ENCODE results near the gene C2orf42.
"Not testable (repeated sequence)": the region's sequence is repeated elsewhere in the genome, so short reads cannot be mapped to it uniquely, and the experiment has no call there.

Gene C2orf42

GRCh38 chr2:70131344-70132143 is 59.3 kb downstream of the C2orf42 start:
- not testable (repeated sequence) for DNase-seq (ENCODE audit: low spot score)

GRCh38 chr2:70128005-70128404 is 62.8 kb downstream of the C2orf42 start:
- no peak for DNase-seq (ENCODE audit: low spot score)

GRCh38 chr2:70126413-70126812 is 64.4 kb downstream of the C2orf42 start:
- no peak for DNase-seq (ENCODE audit: low spot score)

- no peak for DNase-seq (ENCODE audit: low spot score)
Measured at GRCh38 chr2:70125498-70125898, 65.3 kb downstream of the C2orf42 start.

- DNase-seq (ENCODE audit: low spot score) = peak; percentile 80
Measured at GRCh38 chr2:70124983-70125480, 65.8 kb downstream of the C2orf42 start.

GRCh38 chr2:70123829-70124116 is 67.0 kb downstream of the C2orf42 start:
- no peak for DNase-seq (ENCODE audit: low spot score)

GRCh38 chr2:70123051-70123828 is 67.6 kb downstream of the C2orf42 start:
- DNase-seq (ENCODE audit: low spot score) = no peak

- DNase-seq (ENCODE audit: low spot score) = no peak
Measured at GRCh38 chr2:70122470-70122869, 68.3 kb downstream of the C2orf42 start.

- DNase-seq (ENCODE audit: low spot score) = no peak
Measured at GRCh38 chr2:70121627-70122372, 69.0 kb downstream of the C2orf42 start.

GRCh38 chr2:70118798-70119454 is 71.9 kb downstream of the C2orf42 start:
- DNase-seq (ENCODE audit: low spot score) = peak; percentile 89

- DNase-seq (ENCODE audit: low spot score) = no peak
Measured at GRCh38 chr2:70116936-70117552, 73.8 kb downstream of the C2orf42 start.

- DNase-seq (ENCODE audit: low spot score) = no peak
Measured at GRCh38 chr2:70115646-70116442, 75.0 kb downstream of the C2orf42 start.

- no peak for DNase-seq (ENCODE audit: low spot score)
Measured at GRCh38 chr2:70113359-70114070, 77.3 kb downstream of the C2orf42 start.

- DNase-seq (ENCODE audit: low spot score) = no peak
Measured at GRCh38 chr2:70111752-70112591, 78.8 kb downstream of the C2orf42 start.

- DNase-seq (ENCODE audit: low spot score) = not testable (repeated sequence)
Measured at GRCh38 chr2:70110397-70110796, 80.4 kb downstream of the C2orf42 start.

GRCh38 chr2:70106138-70106537 is 84.7 kb downstream of the C2orf42 start:
- not testable (repeated sequence) for DNase-seq (ENCODE audit: low spot score)

GRCh38 chr2:70104231-70105111 is 86.3 kb downstream of the C2orf42 start:
- DNase-seq (ENCODE audit: low spot score) = peak; percentile 70

GRCh38 chr2:70103531-70104061 is 87.2 kb downstream of the C2orf42 start:
- no peak for DNase-seq (ENCODE audit: low spot score)

Measured in globus pallidus (tissue), 1 donor.